ENCODE results near the gene SOX6. TPM values are rescaled to one million over a fixed set of nuclear protein-coding genes. Genes with fewer than 3 reads are reported as not detected.

Gene SOX6
- total and polyA plus RNA-seq, 2 donors (not counting 1 experiment from before 2014, with no cell fraction given), result 3.0 to 5.1 TPM

DNA sequence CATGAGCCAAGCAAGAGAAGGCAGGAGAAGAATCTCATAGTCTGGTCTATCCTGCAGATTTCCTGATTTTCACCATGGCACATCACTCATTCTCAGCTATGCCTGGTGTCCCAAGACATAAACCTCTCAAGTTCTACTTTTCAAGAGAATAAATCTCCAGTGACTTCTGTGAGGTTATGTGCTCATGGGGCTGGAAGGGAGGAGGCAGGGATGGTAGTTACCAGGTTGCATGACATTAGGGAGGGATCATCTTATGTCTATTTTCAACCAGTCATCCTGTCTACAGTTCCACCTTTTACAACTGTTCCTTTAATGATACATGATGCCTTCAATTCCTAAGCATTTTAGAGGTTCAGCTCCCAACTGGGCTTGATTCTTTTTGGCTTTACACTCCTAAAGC lies 297.7 kb downstream of the SOX6 start:
- Histone ChIP-seq H3K27ac (ENCODE audit: insufficient read depth, low read length) (no peak overlapping the region), H3K79me2 (ENCODE audit: control insufficient read depth, insufficient read depth, low read length) (no peaks in the 10 kb centered on the region), H3K4me3 (replicated peaks in 1 of 4; ENCODE audit: control extremely low read depth in 1 of 4, insufficient read depth in 1 of 4, low read depth in 3 of 4, low read length in 4 of 4) (no peak overlapping the region), H3K4me2 (ENCODE audit: extremely low read depth, insufficient read depth, low read length) (no peak overlapping the region), H3K9me3 (ENCODE audit: control insufficient read depth, insufficient read depth, low read depth, low read length) (no peaks in the 10 kb centered on the region), H3K36me3 (ENCODE audit: control insufficient read depth, insufficient read depth, low read length) (no peaks in the 10 kb centered on the region), H3K4me1 (ENCODE audit: control insufficient read depth, extremely low read depth, insufficient read depth, low read length) (no peaks in the 10 kb centered on the region), H3K9ac (ENCODE audit: insufficient read depth, low read length) (no peak overlapping the region), H4K20me1 (ENCODE audit: control insufficient read depth, extremely low read depth, insufficient read depth, low read length) (no peaks in the 10 kb centered on the region), H3K27me3 (ENCODE audit: control insufficient read depth, insufficient read depth, low read length) (no peaks in the 10 kb centered on the region), H2AFZ (ENCODE audit: low read length) (no peak overlapping the region)
- no peak for DNase-seq (ENCODE audit: low read depth in 2 of 2)
- TF ChIP-seq, protein P1, sequence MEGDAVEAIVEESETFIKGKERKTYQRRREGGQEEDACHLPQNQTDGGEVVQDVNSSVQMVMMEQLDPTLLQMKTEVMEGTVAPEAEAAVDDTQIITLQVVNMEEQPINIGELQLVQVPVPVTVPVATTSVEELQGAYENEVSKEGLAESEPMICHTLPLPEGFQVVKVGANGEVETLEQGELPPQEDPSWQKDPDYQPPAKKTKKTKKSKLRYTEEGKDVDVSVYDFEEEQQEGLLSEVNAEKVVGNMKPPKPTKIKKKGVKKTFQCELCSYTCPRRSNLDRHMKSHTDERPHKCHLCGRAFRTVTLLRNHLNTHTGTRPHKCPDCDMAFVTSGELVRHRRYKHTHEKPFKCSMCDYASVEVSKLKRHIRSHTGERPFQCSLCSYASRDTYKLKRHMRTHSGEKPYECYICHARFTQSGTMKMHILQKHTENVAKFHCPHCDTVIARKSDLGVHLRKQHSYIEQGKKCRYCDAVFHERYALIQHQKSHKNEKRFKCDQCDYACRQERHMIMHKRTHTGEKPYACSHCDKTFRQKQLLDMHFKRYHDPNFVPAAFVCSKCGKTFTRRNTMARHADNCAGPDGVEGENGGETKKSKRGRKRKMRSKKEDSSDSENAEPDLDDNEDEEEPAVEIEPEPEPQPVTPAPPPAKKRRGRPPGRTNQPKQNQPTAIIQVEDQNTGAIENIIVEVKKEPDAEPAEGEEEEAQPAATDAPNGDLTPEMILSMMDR (conservative IDR thresholded peaks at IDR 0.05 in 1 of 2, IDR thresholded peaks at IDR 0.05 in 1 of 2; ENCODE audit: low read depth in 1 of 2, low read length in 2 of 2), result no peak
- TF ChIP-seq EZH2 (IDR thresholded peaks at IDR 0.05; ENCODE audit: low read length, missing control alignments), result no peak

DNA sequence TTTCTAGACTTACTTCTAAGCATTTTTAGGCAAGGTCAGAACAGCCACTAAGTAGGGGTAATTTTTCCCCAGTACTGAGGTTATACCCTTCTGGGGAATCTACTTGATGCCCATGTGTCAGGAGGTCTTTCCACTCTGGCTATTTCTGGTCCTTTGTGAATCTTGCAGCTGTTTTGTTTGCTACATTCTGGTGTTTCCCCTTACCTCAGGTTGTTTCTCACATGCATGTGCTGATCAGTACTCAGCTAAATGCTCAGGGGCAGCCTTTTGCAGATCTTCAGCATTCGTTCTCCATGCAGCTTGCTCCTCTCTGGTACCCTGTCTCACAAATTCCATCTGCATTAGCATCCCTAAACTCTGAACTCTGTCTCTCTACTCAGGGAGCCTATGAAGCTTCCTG lies 303.6 kb downstream of the SOX6 start:
- no peak overlapping the region for H3K9ac ChIP-seq (ENCODE audit: insufficient read depth, low read length)
- H3K79me2 ChIP-seq (ENCODE audit: control insufficient read depth, insufficient read depth, low read length), result no peaks in the 10 kb centered on the region
- H2AFZ ChIP-seq (ENCODE audit: low read length), result no peak overlapping the region
- no peaks in the 10 kb centered on the region for H3K36me3 ChIP-seq (ENCODE audit: control insufficient read depth, insufficient read depth, low read length)
- H3K4me3 ChIP-seq (replicated peaks in 1 of 4; ENCODE audit: control extremely low read depth in 1 of 4, insufficient read depth in 1 of 4, low read depth in 3 of 4, low read length in 4 of 4), result no peak overlapping the region
- no peak overlapping the region for H3K4me2 ChIP-seq (ENCODE audit: extremely low read depth, insufficient read depth, low read length)
- no peak for DNase-seq (ENCODE audit: low read depth in 2 of 2)
- no peaks in the 10 kb centered on the region for H4K20me1 ChIP-seq (ENCODE audit: control insufficient read depth, extremely low read depth, insufficient read depth, low read length)
- H3K27me3 ChIP-seq (ENCODE audit: control insufficient read depth, insufficient read depth, low read length), result no peaks in the 10 kb centered on the region
- no peak overlapping the region for H3K27ac ChIP-seq (ENCODE audit: insufficient read depth, low read length)
- no peak for TF ChIP-seq EZH2 (IDR thresholded peaks at IDR 0.05; ENCODE audit: low read length, missing control alignments)
- TF ChIP-seq, protein P1 (conservative IDR thresholded peaks at IDR 0.05 in 1 of 2, IDR thresholded peaks at IDR 0.05 in 1 of 2; ENCODE audit: low read depth in 1 of 2, low read length in 2 of 2), result no peak
- no peaks in the 10 kb centered on the region for H3K9me3 ChIP-seq (ENCODE audit: control insufficient read depth, insufficient read depth, low read depth, low read length)
- H3K4me1 ChIP-seq (ENCODE audit: control insufficient read depth, extremely low read depth, insufficient read depth, low read length), result no peaks in the 10 kb centered on the region

DNA sequence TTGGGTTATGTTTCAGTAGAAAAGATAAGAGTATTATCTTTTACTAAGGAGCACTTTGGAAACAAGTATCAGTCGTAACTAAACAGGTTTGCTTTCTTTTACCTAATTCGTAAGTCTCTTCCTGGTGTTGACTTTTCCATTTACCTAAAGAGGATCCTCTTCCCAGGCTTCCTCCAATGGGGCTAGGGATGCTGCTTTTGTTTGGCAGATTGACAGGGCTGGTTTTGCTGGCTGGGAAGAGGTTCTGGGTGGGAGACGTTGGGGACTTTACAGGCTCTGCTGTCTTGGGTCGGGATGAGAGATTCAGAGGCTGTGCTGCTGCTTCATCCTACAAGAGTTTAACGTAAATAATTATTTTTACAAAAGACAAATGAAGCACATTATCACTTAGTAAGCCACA lies 306.7 kb downstream of the SOX6 start:
- no peak overlapping the region for H3K4me3 ChIP-seq (replicated peaks in 1 of 4; ENCODE audit: control extremely low read depth in 1 of 4, insufficient read depth in 1 of 4, low read depth in 3 of 4, low read length in 4 of 4)
- H3K27me3 ChIP-seq (ENCODE audit: control insufficient read depth, insufficient read depth, low read length), result no peaks in the 10 kb centered on the region
- no peak overlapping the region for H3K4me2 ChIP-seq (ENCODE audit: extremely low read depth, insufficient read depth, low read length)
- H3K79me2 ChIP-seq (ENCODE audit: control insufficient read depth, insufficient read depth, low read length), result no peaks in the 10 kb centered on the region
- H3K9me3 ChIP-seq (ENCODE audit: control insufficient read depth, insufficient read depth, low read depth, low read length), result no peaks in the 10 kb centered on the region
- H2AFZ ChIP-seq (ENCODE audit: low read length), result no peak overlapping the region
- no peak overlapping the region for H3K9ac ChIP-seq (ENCODE audit: insufficient read depth, low read length)
- no peaks in the 10 kb centered on the region for H3K4me1 ChIP-seq (ENCODE audit: control insufficient read depth, extremely low read depth, insufficient read depth, low read length)
- TF ChIP-seq, protein P1 (conservative IDR thresholded peaks at IDR 0.05 in 1 of 2, IDR thresholded peaks at IDR 0.05 in 1 of 2; ENCODE audit: low read depth in 1 of 2, low read length in 2 of 2), result no peak
- TF ChIP-seq EZH2 (IDR thresholded peaks at IDR 0.05; ENCODE audit: low read length, missing control alignments), result no peak
- H3K36me3 ChIP-seq (ENCODE audit: control insufficient read depth, insufficient read depth, low read length), result no peaks in the 10 kb centered on the region
- H3K27ac ChIP-seq (ENCODE audit: insufficient read depth, low read length), result no peak overlapping the region
- DNase-seq (ENCODE audit: low read depth in 2 of 2), result no peak
- no peaks in the 10 kb centered on the region for H4K20me1 ChIP-seq (ENCODE audit: control insufficient read depth, extremely low read depth, insufficient read depth, low read length)

All from fibroblast of lung (primary cell).